Natural killer cell (primary cell): ENCODE data around the gene DGUOK. TPM values are rescaled to one million over a fixed set of nuclear protein-coding genes. Genes with fewer than 3 reads are reported as not detected.

Source experiments
- ATAC-seq, 3 donors: fragments of 150-1000 bp in 2 of 3; fragments of 200-7000 bp in 1 of 3; cut with Tn5 transposase; 1 replicate in 1 of 3; 2 replicates in 2 of 3; pipeline ENCODE4 v1.10.0; 2021; ENCODE audit warnings: mild to moderate bottlenecking in 2 of 3, moderate library complexity in 2 of 3
- DNase-seq, 2 donors: peaks; one replicate each; pipeline versions ENCODE4 v3.0.0 to v3.0.0-alpha.2; 2013 to 2021; ENCODE audit warnings: mixed read lengths in 1 of 2
- H3K27ac ChIP-seq: one replicate; pipeline ENCODE4 v1.5.1; 2013; ENCODE audit warnings: mild to moderate bottlenecking, low read length
- H3K27me3 ChIP-seq: one replicate; pipeline ENCODE4 v1.6.1; 2013; ENCODE audit warnings: low read length; ENCODE audit not compliant: control insufficient read depth, insufficient read depth
- H3K36me3 ChIP-seq: one replicate; pipeline ENCODE4 v1.6.1; 2013; ENCODE audit warnings: low read length; ENCODE audit not compliant: control insufficient read depth, insufficient read depth
- H3K4me1 ChIP-seq: one replicate; pipeline ENCODE4 v1.6.1; 2013; ENCODE audit warnings: low read length; ENCODE audit not compliant: control insufficient read depth, insufficient read depth
- H3K4me3 ChIP-seq: one replicate; pipeline ENCODE4 v1.5.1; 2013; ENCODE audit warnings: low read length
- H3K9me3 ChIP-seq: one replicate; pipeline ENCODE4 v1.6.1; 2013; ENCODE audit warnings: low read length; ENCODE audit not compliant: control insufficient read depth, insufficient read depth
- H3K27ac Mint-ChIP-seq, 2 donors: one replicate each; pipeline ENCODE4 v1.8.0; 2022; ENCODE audit warnings: mild to moderate bottlenecking in 2 of 2, mixed read lengths in 2 of 2, moderate library complexity in 1 of 2
- H3K27me3 Mint-ChIP-seq, 2 donors: one replicate each; pipeline ENCODE4 v1.8.0; 2022; ENCODE audit warnings: low read depth in 2 of 2, mixed read lengths in 2 of 2
- H3K36me3 Mint-ChIP-seq: one replicate; pipeline ENCODE4 v1.8.0; 2022; ENCODE audit warnings: mixed read lengths
- H3K4me1 Mint-ChIP-seq, 2 donors: one replicate each; pipeline ENCODE4 v1.8.0; 2022; ENCODE audit warnings: mixed read lengths in 2 of 2
- H3K4me3 Mint-ChIP-seq: one replicate; pipeline ENCODE4 v1.8.0; 2022; ENCODE audit warnings: mild to moderate bottlenecking, moderate library complexity, mixed read lengths
- H3K9me3 Mint-ChIP-seq, 2 donors: one replicate each; pipeline ENCODE4 v1.8.0; 2022; ENCODE audit warnings: mixed read lengths in 2 of 2
- WGBS: methylation state at CpG from one replicate; pipeline ENCODE4 v1.1.7; 2013; ENCODE audit warnings: missing lambda C conversion rate; ENCODE audit not compliant: insufficient coverage; 5-methylcytosine and 5-hydroxymethylcytosine counted together
- intact Hi-C: fragments of 100-400 bp; cut with micrococcal nuclease; formaldehyde crosslinking; loops from one replicate; pipeline ENCODE4 v1.14.2; 2022
- total RNA-seq, 4 donors: library from RNA; stranded (reverse); fragments of 120-200 nt in 1 of 4; gene quantifications; one replicate each; pipeline versions ENCODE4 v1.2.3 to v1.2.4, GENCODE V29; 2013 to 2022
- TF ChIP-seq, protein P1 (sequence below): fragments of 200-600 bp; IDR thresholded peaks from one replicate; pipeline ENCODE4 v1.8.0; 2022; ENCODE audit warnings: antibody characterized with exemption

The DGUOK gene
- total RNA-seq, 3 donors from 2014 or later (not counting 1 experiment from before 2014, with no cell fraction given), result 47.6 to 56.8 (median 54.8) TPM

DNA sequence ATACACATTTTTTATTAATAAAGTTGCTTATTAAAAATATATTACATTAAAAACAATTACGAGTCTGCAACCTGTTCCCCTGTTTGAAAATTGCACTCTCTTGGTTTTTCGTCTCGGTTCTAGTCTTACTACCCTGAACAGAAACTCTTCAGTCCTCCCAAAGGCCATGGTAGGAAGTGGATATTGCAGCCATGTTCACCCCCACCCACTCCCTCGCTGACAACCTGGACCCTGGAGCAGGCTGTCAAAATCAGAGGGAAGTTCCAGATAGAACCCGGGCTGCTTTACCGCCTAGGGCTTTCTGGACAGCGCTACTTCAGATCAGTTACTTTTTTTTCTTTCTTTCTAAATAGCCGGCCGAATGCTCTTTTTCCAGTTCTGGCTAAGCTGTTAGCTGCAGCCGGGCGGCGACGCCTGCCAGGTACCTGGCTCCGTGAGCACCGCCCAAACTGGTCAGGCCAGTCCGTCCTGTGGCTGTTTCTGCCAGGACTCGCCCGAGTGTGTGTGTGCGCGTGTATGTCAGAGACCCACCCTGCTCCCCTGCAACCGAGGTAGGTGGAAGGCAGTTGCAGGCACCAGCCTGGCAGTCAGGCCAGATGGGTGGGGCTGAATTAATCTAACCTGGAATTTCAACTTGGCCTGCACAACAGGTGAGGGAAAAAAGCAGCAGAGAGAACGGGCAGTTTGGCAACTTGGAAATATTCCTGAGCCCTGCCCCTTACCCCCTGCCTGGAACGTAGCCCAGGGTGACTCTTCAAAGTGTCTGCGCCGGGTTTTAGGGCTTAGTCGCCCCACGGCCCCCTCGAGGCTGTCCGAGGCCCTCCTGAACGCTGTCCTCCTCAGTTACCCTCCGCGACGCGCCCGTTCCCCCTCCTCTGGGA, 56.9 kb downstream of the DGUOK start:
- Mint-ChIP-seq H3K27me3 (peaks cover 31 to 38% of the 10 kb centered on the region in 2 donors), H3K9me3 (no peaks in the 10 kb centered on the region), H3K27ac (peak overlapping the region; percentile 84), H3K4me1 (peaks cover 57 to 69% of the 10 kb centered on the region in 2 donors), H3K36me3 (no peaks in the 10 kb centered on the region), H3K4me3 (peak overlapping the region; percentile 92)
- peak overlapping the region; percentile 32 for H3K27ac ChIP-seq
- intact Hi-C loops, result loop anchor here (2.0 to 10.0 kb wide), 3 partner anchors 49 to 161 kb away; partner anchors contain the start of genes BOLA3 and DGUOK
- peaks cover 5% of the 10 kb centered on the region for H3K27me3 ChIP-seq
- TF ChIP-seq, protein P1, sequence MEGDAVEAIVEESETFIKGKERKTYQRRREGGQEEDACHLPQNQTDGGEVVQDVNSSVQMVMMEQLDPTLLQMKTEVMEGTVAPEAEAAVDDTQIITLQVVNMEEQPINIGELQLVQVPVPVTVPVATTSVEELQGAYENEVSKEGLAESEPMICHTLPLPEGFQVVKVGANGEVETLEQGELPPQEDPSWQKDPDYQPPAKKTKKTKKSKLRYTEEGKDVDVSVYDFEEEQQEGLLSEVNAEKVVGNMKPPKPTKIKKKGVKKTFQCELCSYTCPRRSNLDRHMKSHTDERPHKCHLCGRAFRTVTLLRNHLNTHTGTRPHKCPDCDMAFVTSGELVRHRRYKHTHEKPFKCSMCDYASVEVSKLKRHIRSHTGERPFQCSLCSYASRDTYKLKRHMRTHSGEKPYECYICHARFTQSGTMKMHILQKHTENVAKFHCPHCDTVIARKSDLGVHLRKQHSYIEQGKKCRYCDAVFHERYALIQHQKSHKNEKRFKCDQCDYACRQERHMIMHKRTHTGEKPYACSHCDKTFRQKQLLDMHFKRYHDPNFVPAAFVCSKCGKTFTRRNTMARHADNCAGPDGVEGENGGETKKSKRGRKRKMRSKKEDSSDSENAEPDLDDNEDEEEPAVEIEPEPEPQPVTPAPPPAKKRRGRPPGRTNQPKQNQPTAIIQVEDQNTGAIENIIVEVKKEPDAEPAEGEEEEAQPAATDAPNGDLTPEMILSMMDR, result no peak
- H3K36me3 ChIP-seq, result peaks cover 2% of the 10 kb centered on the region
- WGBS, result 37% methylated on average over 34 of the region's 35 CpGs
- peak overlapping the region; percentile 44 for H3K4me3 ChIP-seq
- H3K4me1 ChIP-seq, result peaks cover 64% of the 10 kb centered on the region
- ATAC-seq, result no peak
- DNase-seq, result no peak
- H3K9me3 ChIP-seq, result no peaks in the 10 kb centered on the region

DNA sequence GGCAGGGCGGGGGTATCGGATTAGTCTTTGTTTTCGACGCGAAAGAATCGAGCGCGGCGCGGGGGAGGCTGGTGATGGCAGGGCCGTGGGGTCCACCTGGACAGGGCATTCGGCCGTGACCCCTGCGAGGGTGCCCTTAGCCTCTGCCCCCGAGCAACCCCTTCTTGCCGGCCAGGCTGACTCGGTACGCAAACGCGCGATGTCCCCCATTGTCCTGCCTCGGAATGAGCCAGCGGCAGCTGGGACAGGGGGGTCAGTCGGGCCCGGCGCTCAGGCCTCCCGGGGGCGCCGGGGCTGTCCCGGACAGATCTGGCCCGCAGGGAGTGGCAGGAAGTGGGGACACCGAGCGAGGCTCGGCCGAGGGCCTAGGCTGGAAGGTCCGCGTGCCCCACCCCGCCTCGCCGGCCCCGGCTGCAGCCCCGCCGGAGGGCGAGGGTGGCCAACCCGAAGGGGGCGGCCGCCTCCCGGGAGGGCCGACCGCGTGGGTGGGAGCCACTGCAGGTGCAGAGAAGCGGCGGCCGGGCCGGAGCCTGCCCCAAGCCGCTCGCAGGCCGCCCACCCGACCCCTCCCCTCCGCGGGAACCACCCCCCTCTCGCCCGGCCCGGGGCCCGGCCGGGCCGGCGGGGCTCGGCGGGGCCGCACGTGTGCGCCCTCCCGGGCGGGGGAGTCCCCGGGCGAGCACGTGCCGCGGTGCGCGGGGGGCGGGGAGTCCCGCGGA, 57.7 kb downstream of the DGUOK start, which contains the start of gene TET3:
TET3 (plus strand) TSS at position 708 of the 719 bp plus-strand sequence. CDS start 1,494 bp downstream, outside the sequence.
- Mint-ChIP-seq H3K9me3 (no peaks in the 10 kb centered on the region), H3K27me3 (peaks cover 24 to 31% of the 10 kb centered on the region in 2 donors), H3K4me1 (peaks cover 55 to 66% of the 10 kb centered on the region in 2 donors), H3K36me3 (no peaks in the 10 kb centered on the region), H3K27ac (peak within 1 kb of the TSS; percentile 84), H3K4me3 (peak within 1 kb of the TSS; percentile 92)
- H3K27ac ChIP-seq, result peak within 1 kb of the TSS; percentile 69
- peaks cover 2% of the 10 kb centered on the region for H3K36me3 ChIP-seq
- H3K9me3 ChIP-seq, result no peaks in the 10 kb centered on the region
- intact Hi-C loops, result loop anchor here (2.0 to 10.0 kb wide), 3 partner anchors 48 to 160 kb away; partner anchors contain the start of genes BOLA3 and DGUOK
- H3K4me1 ChIP-seq, result peaks cover 62% of the 10 kb centered on the region
- DNase-seq (peak in 1 of 2 donors; percentile 88), ATAC-seq (peak; percentile 68 to 80 (median 79))
- peak within 1 kb of the TSS; percentile 63 for H3K4me3 ChIP-seq
- TF ChIP-seq, protein P1, result no peak
- WGBS, result 2% methylated on average over 85 of the region's 85 CpGs
- peaks cover 4% of the 10 kb centered on the region for H3K27me3 ChIP-seq

DNA sequence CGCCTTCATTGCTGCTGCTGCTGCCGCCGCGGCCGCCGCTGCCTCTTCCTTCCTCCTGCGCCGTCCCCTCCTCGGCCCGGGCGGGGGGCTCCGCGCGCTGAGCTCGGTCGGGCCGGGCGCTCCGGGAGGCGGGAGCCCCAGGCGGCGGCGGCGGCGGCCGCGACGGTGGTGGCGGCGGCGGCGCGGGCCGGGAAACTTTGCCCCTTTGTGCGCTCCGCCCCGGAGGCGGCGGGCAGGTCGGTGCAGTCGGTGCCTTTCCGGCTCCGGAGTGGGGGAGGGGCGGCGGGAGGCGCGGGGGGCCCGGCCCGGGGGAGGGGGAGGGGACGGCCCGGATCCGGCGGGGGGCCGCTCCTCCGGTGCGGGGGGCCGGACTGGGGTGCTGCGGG, 58.2 kb downstream of the DGUOK start:
- H3K27ac ChIP-seq, result no peak overlapping the region
- ATAC-seq, result peak; percentile 27 to 48 (median 42)
- TF ChIP-seq, protein P1, result no peak
- peaks cover 57 to 67% of the 10 kb centered on the region in 2 donors for H3K4me1 Mint-ChIP-seq
- H3K9me3 Mint-ChIP-seq, result no peaks in the 10 kb centered on the region
- peaks cover 2% of the 10 kb centered on the region for H3K36me3 ChIP-seq
- H3K27me3 Mint-ChIP-seq, result peaks cover 20 to 26% of the 10 kb centered on the region in 2 donors
- intact Hi-C loops, result loop anchor here (2.0 to 10.0 kb wide), 3 partner anchors 48 to 160 kb away; partner anchors contain the start of genes BOLA3 and DGUOK
- under 1% methylated on average over 43 of the region's 58 CpGs for WGBS
- H3K9me3 ChIP-seq, result no peaks in the 10 kb centered on the region
- H3K4me1 ChIP-seq, result peaks cover 58% of the 10 kb centered on the region
- peaks cover 2% of the 10 kb centered on the region for H3K27me3 ChIP-seq
- no peak overlapping the region for H3K27ac Mint-ChIP-seq
- no peaks in the 10 kb centered on the region for H3K36me3 Mint-ChIP-seq
- H3K4me3 ChIP-seq, result no peak overlapping the region
- no peak overlapping the region for H3K4me3 Mint-ChIP-seq
- DNase-seq, result peak in 1 of 2 donors; percentile 69
